Mucosa of rectum (tissue), 2 donors: ENCODE measurements around the gene KRTAP11-1.

Source experiments
- H3K27ac ChIP-seq, 2 donors: one replicate each; pipeline ENCODE4 v1.7.0; 2013; ENCODE audit warnings: inconsistent platforms in 2 of 2, low read depth in 2 of 2, low read length in 2 of 2
- H3K27me3 ChIP-seq, 2 donors: one replicate each; pipeline ENCODE4 v1.7.0; 2013; ENCODE audit warnings: low read length in 2 of 2; ENCODE audit not compliant: control insufficient read depth in 2 of 2, insufficient read depth in 2 of 2
- H3K36me3 ChIP-seq, 2 donors: one replicate each; pipeline ENCODE4 v1.7.0; 2013; ENCODE audit warnings: low read length in 2 of 2; ENCODE audit not compliant: control insufficient read depth in 2 of 2, insufficient read depth in 2 of 2
- H3K4me1 ChIP-seq, 2 donors: one replicate each; pipeline ENCODE4 v1.7.0; 2013; ENCODE audit warnings: low read length in 2 of 2, mild to moderate bottlenecking in 1 of 2; ENCODE audit not compliant: control insufficient read depth in 2 of 2, insufficient read depth in 2 of 2
- H3K4me3 ChIP-seq, 2 donors: one replicate each; pipeline ENCODE4 v1.7.0; 2013; ENCODE audit warnings: low read length in 2 of 2
- H3K9ac ChIP-seq, 2 donors: one replicate each; pipeline ENCODE4 v1.7.0; 2013; ENCODE audit warnings: low read length in 2 of 2, low read depth in 1 of 2, mild to moderate bottlenecking in 1 of 2
- H3K9me3 ChIP-seq, 2 donors: one replicate each; pipeline ENCODE4 v1.7.0; 2013; ENCODE audit warnings: low read length in 2 of 2; ENCODE audit not compliant: control insufficient read depth in 2 of 2
- donor health status: healthy.
- donor health status: Normal muscosa, but diverticular disease.

Gene KRTAP11-1

GRCh38 chr21:30881480-30881879, at the start of gene KRTAP11-1:
TSS of gene KRTAP11-1 (minus strand) at chr21:30881580. CDS start at chr21:30881524, 56 bp downstream.
- H3K9me3 ChIP-seq: peaks cover 4% of the 10 kb centered on the region in 2 donors

GRCh38 chr21:30924146-30924700, 42.8 kb upstream of the KRTAP11-1 start:
- H3K27me3 ChIP-seq: no peaks in the 10 kb centered on the region
- H3K4me3 ChIP-seq: no peak overlapping the region
- H3K27ac ChIP-seq: no peak overlapping the region
- no peak overlapping the region for H3K9ac ChIP-seq
- H3K9me3 ChIP-seq: peaks cover 3 to 5% of the 10 kb centered on the region in 2 donors
- H3K36me3 ChIP-seq: no peaks in the 10 kb centered on the region
- no peaks in the 10 kb centered on the region for H3K4me1 ChIP-seq

More at GRCh38 chr21:30881480-30881879, at the start of gene KRTAP11-1:
- Histone ChIP-seq H3K9ac (no peak within 1 kb of the TSS), H3K4me3 (no peak within 1 kb of the TSS), H3K27me3 (no peaks in the 10 kb centered on the region), H3K27ac (no peak within 1 kb of the TSS), H3K36me3 (no peaks in the 10 kb centered on the region), H3K4me1 (no peaks in the 10 kb centered on the region)

GRCh38 chr21:30921129-30921528, 39.7 kb upstream of the KRTAP11-1 start:
- Histone ChIP-seq H3K27me3 (no peaks in the 10 kb centered on the region), H3K9me3 (peaks cover 3 to 5% of the 10 kb centered on the region in 2 donors)

GRCh38 chr21:30917557-30917956, 36.2 kb upstream of the KRTAP11-1 start:
- H3K36me3 ChIP-seq: no peaks in the 10 kb centered on the region

More at GRCh38 chr21:30921129-30921528, 39.7 kb upstream of the KRTAP11-1 start:
- Histone ChIP-seq H3K4me3 (no peak overlapping the region), H3K9ac (no peak overlapping the region), H3K4me1 (no peaks in the 10 kb centered on the region), H3K36me3 (no peaks in the 10 kb centered on the region), H3K27ac (no peak overlapping the region)

GRCh38 chr21:30900881-30901280, 19.5 kb upstream of the KRTAP11-1 start:
- H3K4me1 ChIP-seq: no peaks in the 10 kb centered on the region
- H3K9ac ChIP-seq: no peak overlapping the region
- peaks cover 6 to 9% of the 10 kb centered on the region in 2 donors for H3K9me3 ChIP-seq
- no peaks in the 10 kb centered on the region for H3K27me3 ChIP-seq
- no peaks in the 10 kb centered on the region for H3K36me3 ChIP-seq
- H3K4me3 ChIP-seq: no peak overlapping the region
- H3K27ac ChIP-seq: no peak overlapping the region

More at GRCh38 chr21:30917557-30917956, 36.2 kb upstream of the KRTAP11-1 start:
- Histone ChIP-seq H3K9ac (no peak overlapping the region), H3K27ac (no peak overlapping the region), H3K9me3 (no peaks in the 10 kb centered on the region), H3K4me3 (no peak overlapping the region), H3K4me1 (no peaks in the 10 kb centered on the region), H3K27me3 (no peaks in the 10 kb centered on the region)

- H3K4me1 ChIP-seq: no peaks in the 10 kb centered on the region
- peaks cover 4% of the 10 kb centered on the region in 2 donors for H3K9me3 ChIP-seq
- no peak overlapping the region for H3K9ac ChIP-seq
- no peaks in the 10 kb centered on the region for H3K27me3 ChIP-seq
- no peak overlapping the region for H3K27ac ChIP-seq
- H3K36me3 ChIP-seq: no peaks in the 10 kb centered on the region
- H3K4me3 ChIP-seq: no peak overlapping the region
Measured at GRCh38 chr21:30882866-30883597, 1.7 kb upstream of the KRTAP11-1 start.

GRCh38 chr21:30880914-30881313, 466 bp downstream of the KRTAP11-1 start:
- H3K4me1 ChIP-seq: no peaks in the 10 kb centered on the region

GRCh38 chr21:30874526-30874925, 6.9 kb downstream of the KRTAP11-1 start:
- no peak overlapping the region for H3K4me3 ChIP-seq
- no peak overlapping the region for H3K9ac ChIP-seq
- no peaks in the 10 kb centered on the region for H3K27me3 ChIP-seq
- no peak overlapping the region for H3K27ac ChIP-seq
- no peaks in the 10 kb centered on the region for H3K4me1 ChIP-seq
- H3K36me3 ChIP-seq: no peaks in the 10 kb centered on the region
- H3K9me3 ChIP-seq: peaks cover 0 to 3% of the 10 kb centered on the region in 2 donors

More at GRCh38 chr21:30880914-30881313, 466 bp downstream of the KRTAP11-1 start:
- Histone ChIP-seq H3K9ac (no peak overlapping the region), H3K27me3 (no peaks in the 10 kb centered on the region), H3K9me3 (peaks cover 2 to 4% of the 10 kb centered on the region in 2 donors), H3K36me3 (no peaks in the 10 kb centered on the region), H3K27ac (no peak overlapping the region), H3K4me3 (no peak overlapping the region)

- no peak overlapping the region for H3K9ac ChIP-seq
- no peaks in the 10 kb centered on the region for H3K4me1 ChIP-seq
- no peaks in the 10 kb centered on the region for H3K36me3 ChIP-seq
- peaks cover 0 to 3% of the 10 kb centered on the region in 2 donors for H3K9me3 ChIP-seq
- no peak overlapping the region for H3K4me3 ChIP-seq
- H3K27me3 ChIP-seq: no peaks in the 10 kb centered on the region
- H3K27ac ChIP-seq: no peak overlapping the region
Measured at GRCh38 chr21:30847627-30848500, 33.5 kb downstream of the KRTAP11-1 start.

- Histone ChIP-seq H3K4me3 (no peak overlapping the region), H3K27ac (no peak overlapping the region), H3K9ac (no peak overlapping the region), H3K27me3 (no peaks in the 10 kb centered on the region), H3K4me1 (no peaks in the 10 kb centered on the region), H3K36me3 (no peaks in the 10 kb centered on the region), H3K9me3 (peaks cover 0 to 5% of the 10 kb centered on the region in 2 donors)
Measured at GRCh38 chr21:30842990-30843389, 38.4 kb downstream of the KRTAP11-1 start.
